Measurements from ENCODE around the gene VIL1. TPM values are rescaled to one million over a fixed set of nuclear protein-coding genes. Genes with fewer than 3 reads are reported as not detected.

VIL1 gene
- total and polyA plus RNA-seq, 9 of the 15 experiments (the other 6 are each of a cell fraction or from before 2014, with no cell fraction given): 0.51 to 2.7 (median 1.2) TPM

GRCh38 chr2:218370410-218371063 is 48.4 kb upstream of the VIL1 start:
- 62% methylated on average over 11 of the region's 11 CpGs for WGBS (ENCODE audit: insufficient coverage, low coverage, missing lambda C conversion rate)
- intact Hi-C loops (cut with micrococcal nuclease): no loop called here
- H3K4me2 ChIP-seq (ENCODE audit: insufficient read depth, low read length): no peak overlapping the region
- H3K27me3 ChIP-seq (ENCODE audit: control insufficient read depth in 2 of 2, insufficient read depth in 2 of 2, low read length in 2 of 2): no peaks in the 10 kb centered on the region
- no peak overlapping the region for H3K9ac ChIP-seq (ENCODE audit: insufficient read depth in 1 of 2, low read depth in 2 of 2, low read length in 2 of 2)
- CTCF ChIA-PET (ENCODE audit: low intra/inter-chr PET ratio): no interaction called here
- no peaks in the 10 kb centered on the region for H3K36me3 ChIP-seq (ENCODE audit: control insufficient read depth, insufficient read depth, low read length)
- H3K9me3 ChIP-seq (replicated peaks; ENCODE audit: control insufficient read depth, insufficient read depth, low read depth, low read length): no peaks in the 10 kb centered on the region
- FAIRE-seq: no peak
- H2AFZ ChIP-seq (ENCODE audit: low read depth, low read length): no peak overlapping the region
- DNase-seq (ENCODE audit: extremely low read depth in 1 of 4, low spot score in 3 of 4): no peak
- in situ Hi-C loops (cut with MboI): no loop called here
- BruUV-seq (replicated peaks): no TSS peak
- H3K79me2 ChIP-seq (ENCODE audit: control insufficient read depth, insufficient read depth, low read length): peaks cover 6% of the 10 kb centered on the region; the same call in 2 of the 3 replicates
- no peaks in the 10 kb centered on the region for H4K20me1 ChIP-seq (replicated peaks; ENCODE audit: control insufficient read depth, insufficient read depth, low read length)
- no peak for TF ChIP-seq KAT7 (CRISPR knock-in tag; IDR thresholded peaks at IDR 0.05; ENCODE audit: borderline replicate concordance)
- TF ChIP-seq STAT5B (CRISPR knock-in tag; IDR thresholded peaks at IDR 0.05): no peak
- no peak for TF ChIP-seq FOXO4 (CRISPR knock-in tag; IDR thresholded peaks at IDR 0.05)
- ATAC-seq: no peak
- POLR2A ChIA-PET: interaction anchor here (0.7 kb wide), 1 partner anchor 23 kb away, joined by 3 read pairs; no protein-coding TSS in a partner anchor
- H3K4me1 ChIP-seq (replicated peaks in 1 of 2; ENCODE audit: control insufficient read depth in 2 of 2, insufficient read depth in 2 of 2, low read length in 2 of 2): peaks cover 6 to 22% of the 10 kb centered on the region in 2 experiments; a peak in 4 of 5 replicates
- H3K4me3 ChIP-seq: no peak overlapping the region
- H3K27ac ChIP-seq (ENCODE audit: extremely low read depth, low read depth, low read length): no peak overlapping the region
- no peaks in the 10 kb centered on the region for H3K9me1 ChIP-seq (ENCODE audit: control insufficient read depth, insufficient read depth, low read length)

GRCh38 chr2:218371983-218372350 is 47.0 kb upstream of the VIL1 start:
- Histone ChIP-seq H3K27me3 (ENCODE audit: control insufficient read depth in 2 of 2, insufficient read depth in 2 of 2, low read length in 2 of 2) (no peaks in the 10 kb centered on the region), H3K9me3 (replicated peaks; ENCODE audit: control insufficient read depth, insufficient read depth, low read depth, low read length) (no peaks in the 10 kb centered on the region), H3K4me1 (replicated peaks in 1 of 2; ENCODE audit: control insufficient read depth in 2 of 2, insufficient read depth in 2 of 2, low read length in 2 of 2) (peaks cover 3 to 20% of the 10 kb centered on the region in 2 experiments; a peak in 4 of 5 replicates), H3K27ac (ENCODE audit: extremely low read depth, low read depth, low read length) (no peak overlapping the region), H3K9me1 (ENCODE audit: control insufficient read depth, insufficient read depth, low read length) (no peaks in the 10 kb centered on the region), H3K79me2 (ENCODE audit: control insufficient read depth, insufficient read depth, low read length) (peaks cover 6% of the 10 kb centered on the region; the same call in 2 of the 3 replicates), H2AFZ (ENCODE audit: low read depth, low read length) (no peak overlapping the region), H3K4me3 (no peak overlapping the region), H3K36me3 (ENCODE audit: control insufficient read depth, insufficient read depth, low read length) (no peaks in the 10 kb centered on the region), H3K9ac (ENCODE audit: insufficient read depth in 1 of 2, low read depth in 2 of 2, low read length in 2 of 2) (no peak overlapping the region), H3K4me2 (ENCODE audit: insufficient read depth, low read length) (no peak overlapping the region), H4K20me1 (replicated peaks; ENCODE audit: control insufficient read depth, insufficient read depth, low read length) (no peaks in the 10 kb centered on the region)
- no peak for DNase-seq (ENCODE audit: extremely low read depth in 1 of 4, low spot score in 3 of 4)
- FAIRE-seq: no peak
- BruUV-seq (replicated peaks): no TSS peak
- intact Hi-C loops (cut with micrococcal nuclease): no loop called here
- CTCF ChIA-PET (ENCODE audit: low intra/inter-chr PET ratio): no interaction called here
- ATAC-seq: no peak
- POLR2A ChIA-PET: no interaction called here
- in situ Hi-C loops (cut with MboI): no loop called here
- TF ChIP-seq MAZ (CRISPR knock-in tag; conservative IDR thresholded peaks at IDR 0.05 in 1 of 2, IDR thresholded peaks at IDR 0.05 in 1 of 2): no peak

Data from K562 (cell line).